ENCODE measurements around the gene PWWP2B.

Gene PWWP2B

GRCh38 chr10:132394201-132394811 is 2.7 kb upstream of the PWWP2B start:
- TF ChIP-seq CTCF (IDR thresholded peaks at IDR 0.05; ENCODE audit: low read depth, low read length): no peak
- no peak overlapping the region for H3K4me3 ChIP-seq (replicated peaks in 1 of 2; ENCODE audit: low read depth in 2 of 2, low read length in 2 of 2)
- DNase-seq (ENCODE audit: low read depth in 2 of 2): no peak

- H3K4me3 ChIP-seq (replicated peaks in 1 of 2; ENCODE audit: low read depth in 2 of 2, low read length in 2 of 2): no peak overlapping the region
- TF ChIP-seq CTCF (IDR thresholded peaks at IDR 0.05; ENCODE audit: low read depth, low read length): no peak
- no peak for DNase-seq (ENCODE audit: low read depth in 2 of 2)
Measured at GRCh38 chr10:132394936-132395703, 1.9 kb upstream of the PWWP2B start.

DNA sequence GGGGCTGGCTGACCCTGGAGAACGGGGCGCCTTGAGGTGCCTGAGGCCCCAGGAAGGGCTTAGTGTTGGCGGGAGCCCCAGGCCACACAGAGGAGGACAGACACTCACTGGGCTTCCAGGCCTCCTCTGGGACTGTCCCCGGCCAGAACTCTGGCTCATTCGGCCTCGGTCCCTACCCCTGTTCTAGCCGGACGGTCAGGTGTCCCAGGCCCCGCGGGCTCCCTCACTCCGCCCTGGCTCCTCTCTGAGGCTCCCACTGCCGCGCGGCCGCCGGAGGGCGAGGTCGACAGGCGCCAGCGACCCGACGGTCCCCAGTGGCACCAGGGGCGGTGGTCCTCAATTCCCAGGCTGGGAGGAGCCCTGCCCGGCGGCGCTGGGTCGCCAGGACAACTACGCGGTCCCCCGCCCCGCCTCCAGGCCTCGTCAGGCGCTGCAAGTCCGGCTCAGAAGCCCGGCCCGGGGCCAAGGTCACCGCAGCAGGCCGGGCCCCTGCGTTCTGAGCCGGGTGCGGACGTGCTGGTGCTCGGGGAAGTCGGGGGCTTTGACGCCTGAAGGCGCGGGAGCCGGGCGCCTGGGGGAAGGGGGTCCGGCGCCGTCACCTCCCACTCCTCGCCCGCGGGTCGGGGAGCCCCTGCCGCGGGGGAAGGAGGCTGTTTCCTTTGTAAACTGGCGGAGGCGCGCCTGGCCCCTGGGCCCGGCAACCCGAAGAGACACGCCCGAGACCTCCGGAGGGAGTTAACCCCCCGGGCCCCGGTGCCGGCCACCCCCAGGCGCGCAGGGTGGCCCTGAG is 1.1 kb upstream of the PWWP2B start:
- DNase-seq (ENCODE audit: low read depth in 2 of 2): peak; percentile 34 to 48
- no peak for TF ChIP-seq CTCF (IDR thresholded peaks at IDR 0.05; ENCODE audit: low read depth, low read length)
- peak overlapping the region; percentile 23 to 47 for H3K4me3 ChIP-seq (replicated peaks in 1 of 2; ENCODE audit: low read depth in 2 of 2, low read length in 2 of 2)

GRCh38 chr10:132396494-132397035 is 435 bp upstream of the PWWP2B start:
- DNase-seq (ENCODE audit: low read depth in 2 of 2): peak; percentile 21 to 48
- peak overlapping the region; percentile 23 to 47 for H3K4me3 ChIP-seq (replicated peaks in 1 of 2; ENCODE audit: low read depth in 2 of 2, low read length in 2 of 2)
- TF ChIP-seq CTCF (IDR thresholded peaks at IDR 0.05; ENCODE audit: low read depth, low read length): no peak

DNA sequence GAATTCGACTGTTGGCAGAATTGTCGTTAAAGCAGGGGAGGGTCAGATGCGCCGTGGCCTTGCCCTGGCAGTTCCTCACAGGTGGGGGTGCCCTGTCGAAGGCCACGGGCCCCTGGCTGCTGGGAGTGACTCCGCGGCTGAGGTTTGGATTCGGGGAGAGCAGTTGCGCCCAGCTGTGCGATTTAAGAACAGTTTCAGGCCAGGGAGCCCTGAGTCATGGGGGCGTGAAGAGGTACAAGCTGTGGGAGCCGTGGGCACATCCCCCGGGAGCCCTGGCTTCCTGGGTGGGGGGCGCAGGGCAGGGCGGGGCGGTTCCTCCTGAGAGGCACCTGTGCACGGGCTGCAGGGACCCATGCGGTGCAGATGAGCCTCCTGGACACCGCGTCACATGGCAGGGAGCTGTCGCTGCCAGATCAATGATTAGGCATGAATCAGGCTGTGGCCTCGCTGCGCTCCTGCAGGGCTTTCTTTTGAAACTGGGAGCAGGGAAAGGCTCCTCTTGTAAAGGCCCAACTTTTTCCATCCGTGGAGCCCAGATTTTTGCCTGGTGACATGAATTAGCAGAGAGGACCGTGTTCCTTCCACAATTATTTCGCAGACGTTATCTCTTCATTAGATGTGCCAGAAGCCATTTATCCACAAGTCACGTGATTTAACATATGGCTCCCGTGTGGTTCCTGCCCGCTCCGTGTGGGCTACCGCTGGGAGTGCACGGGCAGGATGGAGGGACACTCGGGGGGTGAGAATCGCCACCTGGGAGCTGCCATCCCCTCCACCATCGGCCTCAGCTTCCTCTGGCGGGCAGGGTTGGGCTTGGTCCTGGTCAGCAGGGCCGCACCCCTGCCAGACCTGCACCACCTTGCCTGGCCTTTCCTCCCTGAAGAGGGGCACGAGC is 918 bp downstream of the PWWP2B start:
- peak; percentile 39 to 67 for DNase-seq (ENCODE audit: low read depth in 2 of 2)
- peak overlapping the region; percentile 62 to 63 for H3K4me3 ChIP-seq (replicated peaks in 1 of 2; ENCODE audit: low read depth in 2 of 2, low read length in 2 of 2)
- TF ChIP-seq CTCF (IDR thresholded peaks at IDR 0.05; ENCODE audit: low read depth, low read length): no peak

GRCh38 chr10:132398566-132398991 is 1.6 kb downstream of the PWWP2B start:
- no peak overlapping the region for H3K4me3 ChIP-seq (replicated peaks in 1 of 2; ENCODE audit: low read depth in 2 of 2, low read length in 2 of 2)
- no peak for DNase-seq (ENCODE audit: low read depth in 2 of 2)
- TF ChIP-seq CTCF (IDR thresholded peaks at IDR 0.05; ENCODE audit: low read depth, low read length): no peak

Measured in cardiac fibroblast (primary cell).